ENCODE measurements around the gene DAB1. TPM values are rescaled to one million over a fixed set of nuclear protein-coding genes. Genes with fewer than 3 reads are reported as not detected.

The DAB1 gene
- total and polyA plus RNA-seq, 5 donors from 2014 or later = 0.87 to 5.1 (median 4.0) TPM

DNA sequence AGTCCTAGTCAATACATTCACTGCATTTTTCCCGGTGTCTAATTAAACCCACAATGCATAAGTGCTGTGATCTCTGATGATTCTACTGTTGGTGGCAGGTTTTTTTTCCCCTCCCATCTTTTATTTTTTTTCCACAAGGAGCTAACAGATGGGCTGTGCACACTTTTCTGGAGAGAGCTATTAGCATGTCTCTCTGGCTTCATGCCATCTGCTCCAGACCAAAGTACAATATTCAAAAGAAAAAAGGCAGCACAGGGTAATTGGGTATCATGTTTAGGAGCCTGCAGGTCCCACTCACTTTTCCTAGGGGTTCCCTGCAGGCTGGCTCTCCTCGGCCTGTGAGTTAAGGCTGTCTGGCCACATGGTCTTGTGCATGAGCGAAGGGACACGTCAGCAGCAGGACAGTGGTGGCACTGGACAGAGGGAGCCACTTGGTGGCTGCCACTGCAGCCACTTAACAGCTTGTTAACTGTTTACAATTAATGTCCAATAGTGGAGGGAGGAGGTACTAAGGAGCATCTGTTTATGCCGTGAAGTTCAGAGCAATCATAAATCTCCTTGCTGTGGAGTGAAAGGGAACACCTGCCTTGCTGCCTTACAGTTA is 404.5 kb downstream of the DAB1 start:
- Mint-ChIP-seq H3K27me3 (peaks cover 5% of the 10 kb centered on the region), H3K36me3 (no peaks in the 10 kb centered on the region), H3K4me3 (no peak overlapping the region), H3K9me3 (peaks cover 0 to 3% (median 0%) of the 10 kb centered on the region in 7 donors), H3K27ac (no peak overlapping the region), H3K4me1 (no peaks in the 10 kb centered on the region)
- Histone ChIP-seq H3K27ac (ENCODE audit: insufficient read depth, low read length, poor library complexity, severe bottlenecking) (no peak overlapping the region), H3K9me3 (ENCODE audit: control insufficient read depth in 2 of 2, low read length in 2 of 2) (no peaks in the 10 kb centered on the region), H3K4me3 (ENCODE audit: low read depth, low read length) (no peak overlapping the region), H3K27me3 (ENCODE audit: control insufficient read depth, insufficient read depth, low read length) (no peaks in the 10 kb centered on the region), H3K36me3 (ENCODE audit: control insufficient read depth, insufficient read depth, low read length) (no peaks in the 10 kb centered on the region), H3K4me1 (ENCODE audit: control insufficient read depth, insufficient read depth, low read length, poor library complexity, severe bottlenecking) (no peaks in the 10 kb centered on the region)
- no peak for DNase-seq
- no peak for ATAC-seq (ENCODE audit: low read depth in 2 of 2)

DNA sequence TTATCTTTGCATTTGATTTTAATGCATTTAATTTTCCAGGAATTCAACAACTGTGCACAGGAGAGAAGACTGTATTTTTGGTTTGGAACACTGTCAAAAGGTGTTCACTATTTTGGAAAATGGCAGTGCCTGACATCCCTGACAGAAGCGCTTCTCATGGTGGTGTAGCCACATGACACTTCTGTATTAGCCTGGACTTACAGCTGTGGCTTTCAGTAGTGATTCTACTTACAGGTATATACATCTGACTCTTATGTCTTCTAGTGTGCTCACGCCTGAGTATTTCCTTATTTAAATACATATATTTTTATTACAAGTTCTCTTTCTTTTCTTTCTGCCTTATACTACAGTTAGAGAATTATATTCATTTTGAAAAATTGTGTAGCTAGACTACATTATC is 405.7 kb downstream of the DAB1 start:
- H3K9me3 Mint-ChIP-seq = peaks cover 0 to 3% (median 0%) of the 10 kb centered on the region in 7 donors
- no peaks in the 10 kb centered on the region for H3K9me3 ChIP-seq (ENCODE audit: control insufficient read depth in 2 of 2, low read length in 2 of 2)
- H3K4me3 ChIP-seq (ENCODE audit: low read depth, low read length) = no peak overlapping the region
- no peak overlapping the region for H3K27ac ChIP-seq (ENCODE audit: insufficient read depth, low read length, poor library complexity, severe bottlenecking)
- ATAC-seq (ENCODE audit: low read depth in 2 of 2) (no peak), DNase-seq (no peak)
- H3K27me3 Mint-ChIP-seq = peaks cover 5% of the 10 kb centered on the region
- H3K4me3 Mint-ChIP-seq = no peak overlapping the region
- H3K27me3 ChIP-seq (ENCODE audit: control insufficient read depth, insufficient read depth, low read length) = no peaks in the 10 kb centered on the region
- no peak overlapping the region for H3K27ac Mint-ChIP-seq
- H3K4me1 Mint-ChIP-seq = no peaks in the 10 kb centered on the region
- H3K36me3 ChIP-seq (ENCODE audit: control insufficient read depth, insufficient read depth, low read length) = no peaks in the 10 kb centered on the region
- H3K4me1 ChIP-seq (ENCODE audit: control insufficient read depth, insufficient read depth, low read length, poor library complexity, severe bottlenecking) = no peaks in the 10 kb centered on the region
- H3K36me3 Mint-ChIP-seq = no peaks in the 10 kb centered on the region

DNA sequence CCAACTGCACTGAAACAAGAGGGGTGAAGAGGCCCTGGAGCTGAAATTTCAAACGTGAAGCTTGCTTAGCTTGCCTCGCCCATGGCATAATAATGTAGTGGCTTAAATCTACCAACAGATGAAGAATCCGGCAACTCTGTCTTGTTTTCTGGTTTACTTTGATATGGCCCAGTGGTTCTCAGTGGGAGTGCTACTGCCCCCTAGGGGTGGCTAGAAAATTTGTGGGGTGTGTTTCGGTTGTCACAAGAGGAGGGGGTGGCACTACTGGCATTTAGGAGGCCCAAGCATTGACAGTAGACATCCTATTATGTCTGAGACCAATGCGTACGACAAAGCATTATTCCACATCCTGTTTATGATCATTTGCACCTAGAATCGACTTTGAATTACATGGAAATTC is 406.1 kb downstream of the DAB1 start:
- Mint-ChIP-seq H3K9me3 (peaks cover 0 to 3% (median 0%) of the 10 kb centered on the region in 7 donors), H3K27ac (no peak overlapping the region), H3K4me3 (no peak overlapping the region), H3K4me1 (no peaks in the 10 kb centered on the region), H3K27me3 (peaks cover 5% of the 10 kb centered on the region), H3K36me3 (no peaks in the 10 kb centered on the region)
- peak in 1 of 3 donors; percentile 10 for DNase-seq
- no peak overlapping the region for H3K27ac ChIP-seq (ENCODE audit: insufficient read depth, low read length, poor library complexity, severe bottlenecking)
- no peaks in the 10 kb centered on the region for H3K9me3 ChIP-seq (ENCODE audit: control insufficient read depth in 2 of 2, low read length in 2 of 2)
- no peak overlapping the region for H3K4me3 ChIP-seq (ENCODE audit: low read depth, low read length)
- H3K36me3 ChIP-seq (ENCODE audit: control insufficient read depth, insufficient read depth, low read length) = no peaks in the 10 kb centered on the region
- no peaks in the 10 kb centered on the region for H3K4me1 ChIP-seq (ENCODE audit: control insufficient read depth, insufficient read depth, low read length, poor library complexity, severe bottlenecking)
- ATAC-seq (ENCODE audit: low read depth in 2 of 2) = no peak
- no peaks in the 10 kb centered on the region for H3K27me3 ChIP-seq (ENCODE audit: control insufficient read depth, insufficient read depth, low read length)

DNA sequence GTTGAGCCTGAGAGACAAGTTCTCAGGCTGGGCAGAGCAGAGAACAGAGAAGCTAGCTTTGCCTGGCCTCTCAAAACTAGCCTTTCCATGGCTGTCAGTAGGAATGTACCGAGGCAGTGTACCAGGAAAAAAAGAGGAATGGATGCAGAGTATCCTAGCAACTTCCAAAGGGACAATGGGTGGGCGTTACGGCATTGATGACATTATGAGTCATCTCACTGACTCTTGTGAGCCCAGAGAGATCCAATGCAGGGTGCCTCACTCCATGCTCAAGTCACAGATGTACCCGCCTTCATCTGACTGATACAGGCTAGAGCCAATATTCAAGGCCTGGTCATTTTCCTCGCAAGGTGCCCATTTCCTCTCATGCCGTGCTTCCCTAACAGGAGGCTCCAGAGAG is 406.7 kb downstream of the DAB1 start:
- H3K4me3 Mint-ChIP-seq = no peak overlapping the region
- no peak overlapping the region for H3K4me3 ChIP-seq (ENCODE audit: low read depth, low read length)
- H3K36me3 ChIP-seq (ENCODE audit: control insufficient read depth, insufficient read depth, low read length) = no peaks in the 10 kb centered on the region
- H3K4me1 ChIP-seq (ENCODE audit: control insufficient read depth, insufficient read depth, low read length, poor library complexity, severe bottlenecking) = no peaks in the 10 kb centered on the region
- H3K27me3 Mint-ChIP-seq = peaks cover 5% of the 10 kb centered on the region
- H3K36me3 Mint-ChIP-seq = no peaks in the 10 kb centered on the region
- no peaks in the 10 kb centered on the region for H3K4me1 Mint-ChIP-seq
- no peak overlapping the region for H3K27ac Mint-ChIP-seq
- H3K27me3 ChIP-seq (ENCODE audit: control insufficient read depth, insufficient read depth, low read length) = no peaks in the 10 kb centered on the region
- no peak for DNase-seq
- H3K27ac ChIP-seq (ENCODE audit: insufficient read depth, low read length, poor library complexity, severe bottlenecking) = no peak overlapping the region
- no peaks in the 10 kb centered on the region for H3K9me3 ChIP-seq (ENCODE audit: control insufficient read depth in 2 of 2, low read length in 2 of 2)
- no peak for ATAC-seq (ENCODE audit: low read depth in 2 of 2)
- H3K9me3 Mint-ChIP-seq = peaks cover 0 to 3% (median 0%) of the 10 kb centered on the region in 7 donors

DNA sequence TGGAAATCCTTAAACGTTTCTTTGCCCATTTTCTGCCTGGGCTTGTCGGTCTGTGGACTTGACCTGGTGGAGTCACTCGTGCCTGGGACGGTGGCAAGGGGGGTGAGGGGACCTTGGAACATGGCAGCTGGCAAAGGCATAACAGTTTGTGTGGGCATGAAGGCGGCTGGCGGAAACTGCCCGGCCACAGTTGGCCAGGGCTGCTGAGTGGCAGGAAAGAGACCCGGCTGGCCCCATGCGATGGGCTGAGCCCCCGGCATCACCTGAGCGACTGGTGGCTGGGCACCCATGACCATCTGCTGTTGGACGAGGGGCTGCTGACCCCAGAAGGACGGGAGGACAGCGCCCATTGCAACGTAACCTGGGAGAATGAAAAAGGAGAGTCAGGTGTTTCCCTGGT is 408.8 kb downstream of the DAB1 start:
- H3K36me3 ChIP-seq (ENCODE audit: control insufficient read depth, insufficient read depth, low read length) = no peaks in the 10 kb centered on the region
- no peak overlapping the region for H3K27ac Mint-ChIP-seq
- H3K27me3 Mint-ChIP-seq = peaks cover 5% of the 10 kb centered on the region
- no peak overlapping the region for H3K4me3 ChIP-seq (ENCODE audit: low read depth, low read length)
- H3K27ac ChIP-seq (ENCODE audit: insufficient read depth, low read length, poor library complexity, severe bottlenecking) = no peak overlapping the region
- no peaks in the 10 kb centered on the region for H3K4me1 ChIP-seq (ENCODE audit: control insufficient read depth, insufficient read depth, low read length, poor library complexity, severe bottlenecking)
- H3K9me3 ChIP-seq (ENCODE audit: control insufficient read depth in 2 of 2, low read length in 2 of 2) = no peaks in the 10 kb centered on the region
- no peaks in the 10 kb centered on the region for H3K27me3 ChIP-seq (ENCODE audit: control insufficient read depth, insufficient read depth, low read length)
- H3K4me3 Mint-ChIP-seq = no peak overlapping the region
- no peak for DNase-seq
- no peak for ATAC-seq (ENCODE audit: low read depth in 2 of 2)
- H3K4me1 Mint-ChIP-seq = no peaks in the 10 kb centered on the region
- no peaks in the 10 kb centered on the region for H3K36me3 Mint-ChIP-seq
- peaks cover 0 to 2% (median 0%) of the 10 kb centered on the region in 7 donors for H3K9me3 Mint-ChIP-seq

DNA sequence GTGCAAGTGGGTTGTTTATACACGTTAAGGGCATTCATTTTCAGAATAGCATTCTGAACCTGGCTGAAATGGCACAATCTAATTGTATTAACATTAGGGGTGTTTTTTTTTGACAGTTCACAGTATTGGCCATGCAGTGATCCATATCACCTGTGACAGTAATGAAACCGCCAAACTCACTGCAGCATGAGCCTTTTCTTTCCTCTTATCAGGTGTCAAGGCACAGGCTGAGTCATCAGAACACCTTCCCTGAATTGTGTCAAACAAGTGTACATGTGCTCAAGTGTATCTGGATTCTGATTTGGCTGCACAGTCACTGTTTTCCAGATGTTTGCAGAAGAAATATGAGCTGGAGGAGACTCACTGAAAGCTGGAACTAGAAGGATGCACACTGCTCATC is 410.3 kb downstream of the DAB1 start:
- Mint-ChIP-seq H3K36me3 (no peaks in the 10 kb centered on the region), H3K27me3 (no peaks in the 10 kb centered on the region)
- no peak for ATAC-seq (ENCODE audit: low read depth in 2 of 2)

DNA sequence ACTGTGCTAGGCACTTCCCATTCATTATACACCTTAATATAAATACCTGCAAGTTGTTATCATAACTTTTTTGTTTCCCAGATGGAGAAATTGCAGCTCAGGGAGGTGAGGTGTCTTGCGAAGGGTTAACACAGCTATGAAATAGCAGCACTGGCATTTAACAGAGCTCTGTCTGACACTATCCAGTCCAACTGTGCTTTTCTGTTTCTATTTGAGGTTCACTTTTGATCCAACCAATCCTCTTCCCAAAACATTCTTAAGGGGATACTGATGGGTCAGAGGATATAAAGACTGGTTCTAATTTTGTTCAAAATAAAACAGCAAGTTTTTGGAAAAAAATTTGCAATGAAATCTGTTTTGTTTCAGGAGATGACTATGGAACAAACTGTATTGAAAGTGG is 411.5 kb downstream of the DAB1 start:
- Histone ChIP-seq H3K4me1 (ENCODE audit: control insufficient read depth, insufficient read depth, low read length, poor library complexity, severe bottlenecking) (no peaks in the 10 kb centered on the region), H3K27me3 (ENCODE audit: control insufficient read depth, insufficient read depth, low read length) (no peaks in the 10 kb centered on the region), H3K4me3 (ENCODE audit: low read depth, low read length) (no peak overlapping the region), H3K36me3 (ENCODE audit: control insufficient read depth, insufficient read depth, low read length) (no peaks in the 10 kb centered on the region), H3K9me3 (ENCODE audit: control insufficient read depth in 2 of 2, low read length in 2 of 2) (no peaks in the 10 kb centered on the region), H3K27ac (ENCODE audit: insufficient read depth, low read length, poor library complexity, severe bottlenecking) (no peak overlapping the region)
- H3K4me1 Mint-ChIP-seq = no peaks in the 10 kb centered on the region
- no peak overlapping the region for H3K27ac Mint-ChIP-seq
- H3K4me3 Mint-ChIP-seq = no peak overlapping the region
- ATAC-seq (ENCODE audit: low read depth in 2 of 2) (no peak), DNase-seq (no peak)
- no peaks in the 10 kb centered on the region for H3K36me3 Mint-ChIP-seq
- peaks cover 0 to 2% (median 0%) of the 10 kb centered on the region in 7 donors for H3K9me3 Mint-ChIP-seq
- H3K27me3 Mint-ChIP-seq = no peaks in the 10 kb centered on the region

More for the DNA sequence above, 410.3 kb downstream of the DAB1 start:
- H3K9me3 ChIP-seq (ENCODE audit: control insufficient read depth in 2 of 2, low read length in 2 of 2) = no peaks in the 10 kb centered on the region
- Mint-ChIP-seq H3K27ac (no peak overlapping the region), H3K9me3 (peaks cover 0 to 2% (median 0%) of the 10 kb centered on the region in 7 donors), H3K4me3 (no peak overlapping the region), H3K4me1 (no peaks in the 10 kb centered on the region)
- H3K4me1 ChIP-seq (ENCODE audit: control insufficient read depth, insufficient read depth, low read length, poor library complexity, severe bottlenecking) = no peaks in the 10 kb centered on the region
- H3K27me3 ChIP-seq (ENCODE audit: control insufficient read depth, insufficient read depth, low read length) = no peaks in the 10 kb centered on the region
- no peak overlapping the region for H3K27ac ChIP-seq (ENCODE audit: insufficient read depth, low read length, poor library complexity, severe bottlenecking)
- no peak for DNase-seq
- H3K36me3 ChIP-seq (ENCODE audit: control insufficient read depth, insufficient read depth, low read length) = no peaks in the 10 kb centered on the region
- H3K4me3 ChIP-seq (ENCODE audit: low read depth, low read length) = no peak overlapping the region

DNA sequence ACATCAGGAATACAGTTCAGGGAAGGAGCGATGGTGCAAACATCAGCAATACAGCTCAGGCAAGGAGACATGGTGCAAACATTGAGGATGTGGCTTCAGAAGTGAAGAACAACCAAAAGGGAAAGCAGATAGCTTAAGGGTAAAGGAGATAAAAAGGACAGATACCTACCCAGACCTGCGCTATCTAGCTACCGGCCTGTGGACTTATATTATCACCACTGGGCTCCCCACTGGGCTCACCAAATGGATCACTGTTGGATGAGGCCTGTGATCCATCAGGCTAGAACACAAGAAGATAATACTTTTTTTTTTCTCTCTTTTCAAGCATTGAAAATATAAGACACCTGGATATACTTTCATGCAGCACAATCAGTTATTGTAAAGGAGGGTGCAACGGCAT is 413.3 kb downstream of the DAB1 start:
- Histone ChIP-seq H3K27ac (ENCODE audit: insufficient read depth, low read length, poor library complexity, severe bottlenecking) (no peak overlapping the region), H3K36me3 (ENCODE audit: control insufficient read depth, insufficient read depth, low read length) (no peaks in the 10 kb centered on the region), H3K4me3 (ENCODE audit: low read depth, low read length) (no peak overlapping the region), H3K9me3 (ENCODE audit: control insufficient read depth in 2 of 2, low read length in 2 of 2) (no peaks in the 10 kb centered on the region), H3K4me1 (ENCODE audit: control insufficient read depth, insufficient read depth, low read length, poor library complexity, severe bottlenecking) (no peaks in the 10 kb centered on the region), H3K27me3 (ENCODE audit: control insufficient read depth, insufficient read depth, low read length) (no peaks in the 10 kb centered on the region)
- H3K36me3 Mint-ChIP-seq = no peaks in the 10 kb centered on the region
- peaks cover 0 to 2% (median 0%) of the 10 kb centered on the region in 7 donors for H3K9me3 Mint-ChIP-seq
- DNase-seq (no peak), ATAC-seq (ENCODE audit: low read depth in 2 of 2) (no peak)
- H3K27ac Mint-ChIP-seq = no peak overlapping the region
- no peaks in the 10 kb centered on the region for H3K4me1 Mint-ChIP-seq
- H3K27me3 Mint-ChIP-seq = no peaks in the 10 kb centered on the region
- no peak overlapping the region for H3K4me3 Mint-ChIP-seq

All from CD4-positive, CD25-positive, alpha-beta regulatory T cell (primary cell).